GM18502 (cell line): ENCODE results near the gene BNC2.
"Not testable (repeated sequence)": the region's sequence is repeated elsewhere in the genome, so short reads cannot be mapped to it uniquely, and the experiment has no call there.

Experiments
- ATAC-seq: cut with Tn5 transposase; IDR thresholded peaks from one replicate; pipeline ENCODE4 v1.9.1; 2021; ENCODE audit warnings: mild to moderate bottlenecking; ENCODE audit not compliant: unreplicated experiment, poor library complexity

The BNC2 gene

DNA sequence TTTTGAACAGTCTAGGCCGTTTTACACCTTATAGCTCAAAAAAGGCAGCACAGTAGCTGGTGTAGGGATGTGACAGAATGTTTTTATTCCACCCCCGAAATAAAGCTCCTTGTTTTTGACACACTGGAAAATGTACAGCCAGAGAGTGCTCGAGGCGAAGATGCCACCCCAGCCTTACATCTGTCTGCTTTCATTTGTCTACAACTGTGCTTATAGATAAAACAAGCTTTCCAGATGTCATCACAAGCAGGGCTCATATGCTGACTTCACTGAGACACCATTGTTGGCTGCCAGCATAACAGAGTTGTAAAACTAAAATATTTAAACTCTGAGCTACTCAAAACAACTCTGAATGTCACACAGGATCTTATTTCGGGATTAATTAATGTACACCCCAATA lies 386.3 kb downstream of the BNC2 start:
- ATAC-seq = no peak

DNA sequence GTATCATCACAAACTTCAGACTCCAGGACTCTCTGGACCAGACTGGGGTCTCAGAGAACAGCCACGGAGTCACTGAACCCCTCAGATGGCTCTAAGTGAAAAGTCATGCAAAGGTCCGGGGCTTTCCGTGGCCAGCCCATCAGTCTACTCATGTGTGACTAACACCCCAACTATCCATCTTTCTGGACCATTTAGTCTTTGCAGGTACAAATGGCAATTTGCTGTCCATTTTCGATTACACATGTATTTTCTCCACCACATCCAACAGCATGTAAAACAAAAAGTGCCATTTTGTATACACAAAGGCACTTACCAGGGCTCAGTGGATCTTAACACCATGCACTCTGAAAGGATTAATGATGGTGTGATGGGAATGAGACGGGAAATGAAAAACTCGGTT lies 387.7 kb downstream of the BNC2 start:
- ATAC-seq = no peak

DNA sequence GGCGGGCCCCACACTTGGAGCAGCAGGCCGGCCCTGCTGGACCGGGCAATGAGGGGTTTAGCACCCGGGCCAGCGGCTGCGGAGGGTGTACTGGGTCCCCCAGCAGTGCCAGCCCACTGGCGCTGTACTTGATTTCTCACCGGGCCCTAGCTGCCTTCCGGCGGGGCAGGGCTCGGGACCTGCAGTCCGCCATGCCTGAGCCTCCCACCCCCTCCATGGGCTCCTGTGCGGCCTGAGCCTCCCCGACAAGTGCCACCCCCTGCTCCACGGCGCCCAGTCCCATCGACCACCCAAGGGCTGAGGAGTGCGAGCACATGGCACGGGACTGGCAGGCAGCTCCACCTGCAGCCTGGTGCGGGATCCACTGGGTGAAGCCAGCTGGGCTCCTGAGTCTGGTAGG lies 389.9 kb downstream of the BNC2 start:
- ATAC-seq = not testable (repeated sequence)

DNA sequence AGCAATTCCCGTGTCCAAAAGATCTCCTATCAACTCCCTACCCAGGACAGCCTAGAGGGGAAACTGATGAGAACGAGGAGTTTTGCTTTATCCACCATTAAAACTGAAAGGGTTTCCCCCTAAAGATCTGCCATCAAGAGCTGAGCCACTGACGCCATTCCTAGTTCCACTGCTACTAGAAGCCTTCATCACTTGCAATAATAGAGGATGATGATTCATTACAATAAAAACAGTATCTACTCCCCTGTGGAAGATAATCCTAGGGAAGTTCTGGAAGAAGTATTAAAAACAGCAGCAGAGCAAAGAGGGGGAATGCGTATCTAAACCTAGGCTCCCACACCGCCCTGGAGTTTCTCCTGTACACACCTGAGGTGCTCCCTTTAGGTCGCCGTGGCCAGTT lies 394.5 kb downstream of the BNC2 start:
- no peak for ATAC-seq

DNA sequence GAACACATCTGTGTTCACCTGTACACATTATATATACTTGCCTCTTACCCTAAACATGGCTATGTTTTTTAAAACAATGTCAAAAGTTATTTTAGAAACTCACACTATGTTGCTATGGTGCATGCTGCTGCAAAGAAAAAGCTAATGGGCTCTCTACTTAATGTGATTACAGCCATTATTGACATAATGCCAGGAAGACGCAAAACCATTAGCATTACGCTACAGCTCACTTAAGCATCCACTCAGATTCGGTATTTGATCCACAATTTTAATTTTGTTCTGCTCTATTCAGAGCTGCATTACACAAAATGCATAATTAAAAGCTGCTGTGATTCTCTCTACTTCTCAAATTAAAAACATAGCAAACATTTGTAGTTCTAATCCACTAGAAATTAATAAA lies 395.2 kb downstream of the BNC2 start:
- no peak for ATAC-seq

DNA sequence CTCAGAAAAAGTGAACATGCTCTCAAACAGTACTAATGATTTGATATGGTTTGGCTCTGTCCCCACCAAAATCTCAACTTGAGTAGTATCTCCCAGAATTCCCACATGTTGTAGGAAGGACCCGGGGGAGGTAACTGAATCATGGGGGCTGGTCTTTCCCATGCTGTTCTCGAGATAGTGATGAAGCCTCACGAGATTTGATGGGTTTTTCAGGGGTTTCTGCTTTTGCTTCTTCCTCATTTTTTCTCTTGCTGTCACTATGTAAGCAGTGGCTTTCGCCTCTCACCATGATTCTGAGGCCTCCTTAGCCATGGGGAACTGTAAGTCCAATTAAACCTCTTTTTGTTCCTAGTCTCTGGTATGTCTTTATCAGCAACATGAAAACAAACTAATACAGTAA lies 401.3 kb downstream of the BNC2 start:
- ATAC-seq = no peak

DNA sequence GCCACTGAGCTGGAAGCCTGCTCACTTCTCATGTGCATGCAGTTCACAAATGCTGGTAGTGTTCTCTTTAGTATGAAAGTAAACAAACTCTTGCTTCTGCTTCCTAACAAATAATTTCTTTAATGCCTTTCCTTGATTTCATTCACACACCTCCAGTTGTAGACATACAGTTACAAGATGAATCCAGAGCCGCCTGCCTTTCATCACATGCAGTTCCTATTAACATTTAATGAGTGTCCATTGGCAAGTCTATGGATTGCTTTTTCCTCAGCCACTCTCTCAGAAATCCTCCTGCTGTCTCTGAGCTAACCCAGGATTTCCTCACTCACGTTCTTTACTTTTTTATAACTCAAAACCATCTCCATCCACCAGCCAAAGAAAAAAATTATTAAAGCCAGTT lies 408.6 kb downstream of the BNC2 start:
- ATAC-seq = no peak

DNA sequence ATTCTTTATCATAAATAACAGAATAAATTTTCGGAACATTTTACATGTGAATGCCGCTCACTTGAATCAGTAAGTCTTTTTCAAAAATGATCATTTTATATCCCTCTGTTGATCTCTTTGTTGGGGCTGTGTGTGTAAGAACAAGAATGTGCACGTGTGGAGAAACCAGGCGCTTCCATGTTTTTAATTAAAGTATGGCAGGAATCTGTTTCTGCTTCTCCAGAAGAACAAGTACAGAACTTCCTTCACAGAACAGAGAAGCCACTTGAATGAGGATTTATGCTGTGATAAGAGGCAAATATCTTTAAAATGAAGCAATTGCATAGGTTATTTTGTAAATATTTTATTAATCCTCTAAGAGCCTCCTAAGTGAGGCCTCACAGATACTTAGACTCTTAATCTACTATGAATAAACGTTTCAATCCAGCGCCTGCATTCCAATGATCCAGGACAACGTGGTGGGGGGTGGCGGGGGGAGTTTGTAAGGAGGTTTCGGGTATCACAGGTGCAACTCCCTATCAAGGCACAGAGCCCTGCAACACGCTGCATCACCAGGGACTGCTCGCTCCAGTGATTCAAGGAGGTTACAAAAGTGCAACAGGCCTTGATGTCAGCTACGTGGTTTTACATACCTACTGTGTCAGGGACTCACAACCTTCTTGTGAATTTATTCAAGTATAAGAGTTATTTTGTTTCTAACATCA lies 409.2 kb downstream of the BNC2 start:
- ATAC-seq = no peak

DNA sequence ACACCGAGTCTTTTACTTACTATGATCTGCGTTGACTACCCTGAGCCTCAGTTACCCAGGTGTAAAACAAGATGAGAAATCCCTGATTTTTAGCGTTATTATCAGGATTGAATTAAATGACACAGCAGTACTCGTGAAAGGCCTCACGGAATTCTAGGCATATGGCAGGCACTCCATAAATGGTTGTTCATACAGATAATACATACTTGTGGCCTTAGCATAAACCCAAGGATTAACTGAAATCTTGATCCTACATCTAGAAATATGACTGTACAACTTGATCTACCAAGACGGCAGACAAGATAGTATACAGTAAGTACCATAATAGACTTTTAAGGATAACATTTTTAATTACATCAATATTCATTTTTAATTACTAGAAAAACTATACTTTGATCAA lies 409.8 kb downstream of the BNC2 start:
- no peak for ATAC-seq

DNA sequence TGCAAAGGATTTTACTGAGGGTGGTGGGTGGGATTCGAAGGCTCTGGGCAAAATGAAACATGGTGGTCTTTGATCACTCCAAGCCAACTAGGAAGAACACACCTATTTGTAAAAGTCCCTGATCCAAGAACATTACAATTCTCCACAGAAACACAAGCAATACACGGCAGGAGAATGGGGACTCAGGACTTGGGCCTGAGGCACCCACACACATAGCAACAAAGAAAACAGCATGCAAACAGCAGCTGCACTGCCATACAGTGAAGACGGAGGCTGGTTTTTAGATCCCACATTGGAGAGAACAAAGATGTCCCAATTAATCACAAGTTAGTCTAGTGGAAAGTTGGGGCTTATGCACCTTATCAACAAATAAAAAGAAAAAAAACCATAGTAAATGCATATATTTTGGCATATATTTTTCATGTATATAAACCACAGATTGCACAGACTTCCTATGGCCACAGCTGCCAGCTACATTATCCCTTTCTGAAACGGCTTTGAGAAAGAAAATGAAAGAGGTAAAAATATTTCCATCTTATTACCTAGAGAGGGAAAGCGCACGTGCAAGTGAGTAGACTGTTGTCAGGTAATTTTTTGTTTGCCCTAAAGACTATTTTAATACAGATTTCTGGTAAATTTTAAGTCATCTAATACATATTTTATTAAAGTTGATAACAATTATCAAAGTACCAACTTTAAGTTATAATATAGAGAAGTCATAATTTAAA lies 410.9 kb downstream of the BNC2 start:
- peak; percentile 34 for ATAC-seq

DNA sequence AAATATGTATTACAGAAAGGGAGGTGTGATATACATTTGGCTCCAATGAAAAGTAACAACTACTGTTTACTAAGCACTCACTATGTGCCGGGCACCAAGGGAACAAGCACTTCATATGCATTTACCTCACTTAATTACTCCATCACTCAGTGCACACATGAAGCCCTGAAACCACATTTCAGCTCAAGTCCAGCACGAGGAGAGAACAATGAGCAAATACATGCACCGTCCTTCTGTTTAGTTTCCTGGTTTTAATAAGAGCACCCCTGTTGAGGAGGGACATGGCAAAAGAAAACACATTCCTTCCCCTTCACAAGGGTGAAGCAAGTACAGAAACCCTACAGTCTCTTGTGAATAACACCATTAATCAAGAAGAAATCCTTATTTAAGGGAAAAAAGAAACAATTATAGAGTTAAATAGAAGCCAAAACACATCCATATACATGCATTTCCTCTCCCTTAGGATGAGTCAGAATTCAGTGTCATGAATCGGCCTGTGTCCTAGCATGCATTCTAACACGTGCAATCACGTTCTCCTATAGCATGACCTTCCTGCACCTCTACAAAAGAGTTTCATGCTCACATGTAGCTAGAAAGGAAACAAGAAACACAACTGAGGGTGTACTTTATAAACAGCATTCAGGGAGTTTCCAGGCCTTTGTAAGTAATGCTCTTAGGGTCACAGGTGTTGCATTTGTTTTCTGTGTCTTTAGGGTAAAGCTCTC lies 411.6 kb downstream of the BNC2 start:
- peak; percentile 40 for ATAC-seq

DNA sequence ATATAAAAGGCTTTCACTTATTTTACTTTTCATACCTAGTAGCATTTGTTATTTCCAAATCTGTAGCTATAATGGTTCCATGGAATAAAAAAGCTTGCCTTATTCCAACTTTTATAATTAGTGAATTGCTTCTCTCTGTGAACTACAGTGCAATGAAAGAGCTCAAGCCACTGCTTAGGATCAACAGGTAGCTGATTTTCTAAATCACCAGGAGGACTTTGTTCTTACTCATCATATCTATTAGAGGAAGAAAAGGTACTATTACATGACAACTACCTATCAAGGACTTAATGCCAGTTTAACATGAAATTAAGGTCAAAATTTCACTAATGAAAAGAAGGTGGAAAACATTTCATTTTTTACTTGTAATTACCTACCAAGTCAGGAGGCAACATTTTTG lies 414.6 kb downstream of the BNC2 start:
- ATAC-seq = no peak

DNA sequence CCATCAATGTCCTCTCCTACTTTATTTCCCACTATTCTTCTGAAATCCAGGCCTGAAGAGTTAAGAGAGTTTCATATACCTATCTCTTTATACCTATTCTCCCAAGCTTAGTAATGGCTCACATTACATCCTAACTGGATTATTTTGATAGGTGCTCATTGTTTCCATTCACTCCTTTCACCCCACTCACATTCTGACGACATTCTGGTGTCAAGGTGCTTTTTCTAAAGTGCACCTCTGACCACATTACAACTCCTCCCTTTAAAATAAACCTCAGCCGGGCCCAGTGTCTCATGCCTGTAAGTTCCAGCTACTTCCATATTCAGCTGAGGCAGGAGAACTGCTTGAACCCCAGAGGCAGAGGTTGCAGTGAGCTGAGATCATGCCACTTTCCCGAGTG lies 417.1 kb downstream of the BNC2 start:
- ATAC-seq = no peak

DNA sequence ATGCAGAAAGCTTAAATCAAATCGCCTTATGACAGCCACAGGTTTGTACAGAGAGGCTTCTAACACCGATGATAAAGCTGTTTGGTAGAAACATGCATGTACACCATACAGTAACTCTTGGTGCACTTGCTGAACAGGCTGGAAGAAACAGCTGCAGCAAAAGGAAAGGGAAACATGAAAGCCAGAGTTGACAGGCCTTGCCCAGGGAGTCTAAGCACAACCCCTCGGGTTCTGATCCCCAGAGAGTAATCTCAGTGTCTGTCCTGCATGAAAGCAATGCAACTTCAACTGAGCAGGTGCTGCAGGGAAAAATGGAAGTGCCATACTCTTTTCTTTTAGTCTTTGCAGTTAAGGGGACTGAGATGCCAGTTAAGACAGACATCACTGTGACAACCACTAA lies 419.9 kb downstream of the BNC2 start:
- no peak for ATAC-seq

DNA sequence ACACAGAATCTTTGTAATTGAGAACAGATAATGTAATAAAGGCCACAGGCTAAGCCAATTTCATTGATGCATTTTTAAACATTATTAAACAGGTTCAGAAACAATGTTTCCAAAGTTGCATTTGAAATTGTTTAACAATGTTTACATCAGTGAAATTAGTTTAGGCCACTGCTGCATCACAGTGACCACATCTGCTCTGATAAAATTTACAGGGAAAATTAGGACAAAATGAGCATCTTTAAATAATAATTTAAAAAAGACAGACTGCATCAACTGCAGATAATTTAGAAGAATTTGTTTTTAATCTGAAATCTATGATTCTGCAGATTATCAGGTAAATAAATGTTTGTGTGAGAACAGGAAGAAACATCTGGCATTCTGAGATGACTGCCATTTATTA lies 420.4 kb downstream of the BNC2 start:
- no peak for ATAC-seq

DNA sequence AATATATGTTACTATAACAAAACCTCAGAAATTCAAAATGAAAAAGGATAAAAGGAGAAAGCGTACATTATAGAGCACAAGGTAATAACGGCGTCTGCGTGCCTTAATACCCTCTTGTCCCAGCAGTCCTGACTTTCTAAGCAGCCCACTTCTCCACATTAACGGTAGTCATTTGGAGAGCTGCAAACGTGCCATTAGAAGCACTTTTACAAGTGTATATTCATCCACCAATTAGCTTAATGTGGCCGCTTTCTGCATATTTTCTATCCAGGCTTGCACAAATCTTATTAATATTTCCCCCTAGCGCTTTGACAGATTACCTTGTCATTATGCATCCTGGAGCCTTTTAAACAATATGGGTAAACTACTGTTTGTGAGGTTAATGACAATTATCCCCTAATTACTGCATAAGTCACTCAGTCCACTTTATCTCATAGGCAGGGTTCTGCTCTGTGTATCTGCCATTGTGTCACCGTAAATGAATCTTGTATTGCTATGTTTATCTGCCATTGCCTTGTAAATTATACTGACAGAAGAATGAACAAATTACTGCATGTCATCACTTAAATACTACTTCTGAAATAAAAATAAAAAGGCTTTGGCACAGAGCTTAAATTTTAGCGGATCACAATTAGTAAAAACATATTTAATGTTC lies 421.3 kb downstream of the BNC2 start:
- no peak for ATAC-seq

DNA sequence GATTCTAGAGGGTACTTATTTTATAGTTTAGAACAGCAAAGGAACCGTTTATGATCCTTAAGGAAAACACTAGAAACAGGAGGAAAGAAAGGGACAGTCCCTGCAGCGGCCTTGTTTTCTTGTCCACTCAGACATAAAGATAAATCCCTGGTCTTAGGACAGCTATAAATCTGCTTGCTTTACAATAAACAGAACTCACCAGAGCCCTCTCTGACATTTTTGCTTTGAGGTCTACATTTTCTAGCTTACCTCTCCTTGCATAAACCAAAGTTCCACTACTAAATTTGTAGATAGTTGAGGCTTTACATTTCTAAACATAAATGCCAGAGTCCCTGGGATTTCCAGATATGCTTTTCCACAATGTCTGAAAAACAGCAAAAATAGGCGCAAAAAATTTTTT lies 422.5 kb downstream of the BNC2 start:
- no peak for ATAC-seq

DNA sequence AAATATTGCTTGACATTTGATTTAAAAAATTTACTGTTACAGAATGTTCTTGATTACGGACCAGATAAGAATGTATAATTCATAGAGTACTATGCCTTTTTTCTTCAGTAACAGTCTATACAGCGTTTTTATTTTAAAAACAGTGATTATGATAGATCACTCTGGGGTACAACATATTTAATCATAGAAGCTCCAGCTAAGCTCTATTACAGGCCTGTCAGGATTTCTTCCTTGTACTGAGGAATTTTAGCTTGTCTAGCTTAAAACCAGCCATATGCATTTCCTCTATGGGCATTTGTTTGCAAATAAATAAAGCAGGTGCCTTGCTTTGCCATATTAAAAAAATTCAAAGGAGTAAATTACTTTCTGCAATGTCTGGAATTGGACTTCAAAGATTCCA lies 423.8 kb downstream of the BNC2 start:
- ATAC-seq = no peak

DNA sequence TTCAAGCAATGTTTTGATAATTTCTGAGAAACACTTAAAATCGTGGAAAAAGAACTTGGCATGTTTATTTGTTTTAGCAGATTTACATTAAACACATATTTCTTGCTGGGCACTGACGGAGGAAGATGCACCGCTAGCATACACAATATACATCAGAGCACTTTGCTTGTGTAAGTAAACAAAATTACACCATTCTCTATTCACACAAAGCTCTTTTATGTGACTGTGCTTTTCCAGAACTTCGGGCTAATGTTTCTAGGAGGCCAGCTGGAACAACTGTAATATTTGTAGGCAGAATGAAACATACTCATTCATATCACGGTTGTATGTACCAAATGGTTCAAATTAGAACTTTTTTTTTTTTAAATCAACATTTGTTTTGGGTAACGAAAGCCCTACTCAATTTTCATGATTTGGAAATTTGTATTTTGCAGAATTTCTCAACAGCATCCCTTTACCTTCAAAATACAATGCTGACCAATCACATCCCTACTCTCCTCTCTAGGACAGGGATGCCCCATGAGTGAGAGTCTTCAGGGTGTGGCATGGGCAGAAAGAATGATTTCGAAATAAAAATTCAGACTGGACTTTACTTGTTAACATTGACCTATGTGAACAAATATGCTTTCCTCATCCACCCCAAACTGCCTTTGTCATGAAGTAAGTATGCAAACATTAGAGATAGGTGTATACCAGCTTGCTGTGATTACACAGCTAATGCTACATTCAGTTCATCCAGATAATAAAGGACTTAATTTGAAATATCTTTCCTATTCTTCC lies 425.1 kb downstream of the BNC2 start:
- ATAC-seq = no peak

DNA sequence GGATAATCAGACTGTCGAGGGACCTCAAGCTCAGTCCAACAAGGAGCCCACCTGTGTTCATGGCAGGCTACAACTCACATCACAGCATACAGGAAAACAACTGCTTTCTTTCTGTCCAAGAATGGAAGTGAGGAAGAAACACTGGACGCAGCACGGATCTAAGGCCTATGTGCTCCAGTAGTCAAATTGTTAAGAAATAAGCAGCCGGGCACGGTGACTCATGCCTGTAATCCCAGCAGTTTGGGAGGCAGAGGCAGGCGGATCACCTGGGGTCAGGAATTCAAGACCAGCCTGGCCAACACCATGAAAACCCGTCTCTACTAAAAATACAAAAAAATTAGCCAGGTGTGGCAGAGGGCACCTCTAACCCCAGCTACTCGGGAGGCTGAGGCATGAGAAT lies 427.8 kb downstream of the BNC2 start:
- no peak for ATAC-seq
